H9 (cell line): Measurements from ENCODE around the gene DKK3. TPM values are rescaled to one million over a fixed set of nuclear protein-coding genes. Genes with fewer than 3 reads are reported as not detected.

ENCODE experiments used
- DNase-seq: peaks from one replicate; pipeline ENCODE4 v3.0.0-alpha.2; 2017
- H2AFZ ChIP-seq: one replicate; pipeline ENCODE4 v1.6.1; 2013; ENCODE audit warnings: mild to moderate bottlenecking, low read length, control low read depth, moderate library complexity
- H2AK5ac ChIP-seq: 2 replicates; pipeline ENCODE4 v1.6.1; 2013; ENCODE audit warnings: low read length, control low read depth, mixed read lengths; ENCODE audit not compliant: insufficient read length
- H2BK120ac ChIP-seq: one replicate; pipeline ENCODE4 v1.6.1; 2013; ENCODE audit warnings: low read depth, mild to moderate bottlenecking, low read length, control low read depth, inconsistent platforms; ENCODE audit not compliant: poor library complexity, severe bottlenecking
- H2BK12ac ChIP-seq: 2 replicates; pipeline ENCODE4 v1.6.1; 2013; ENCODE audit warnings: low read length, control low read depth, mixed read lengths, low read depth; ENCODE audit not compliant: insufficient read length
- H2BK15ac ChIP-seq: 2 replicates; pipeline ENCODE4 v1.6.1; 2013; ENCODE audit warnings: low read depth, low read length, control low read depth
- H2BK20ac ChIP-seq: one replicate; pipeline ENCODE4 v1.6.1; 2013; ENCODE audit warnings: low read depth, mild to moderate bottlenecking, low read length, control low read depth, inconsistent platforms; ENCODE audit not compliant: poor library complexity, severe bottlenecking
- H2BK5ac ChIP-seq: 2 replicates; pipeline ENCODE4 v1.6.1; 2013; ENCODE audit warnings: low read length, control low read depth, mixed read lengths; ENCODE audit not compliant: insufficient read length
- H3K14ac ChIP-seq: 2 replicates; pipeline ENCODE4 v1.6.1; 2013; ENCODE audit warnings: low read length, control low read depth; ENCODE audit not compliant: insufficient read depth
- H3K18ac ChIP-seq: 2 replicates; pipeline ENCODE4 v1.6.1; 2013; ENCODE audit warnings: low read depth, mild to moderate bottlenecking, mixed read lengths, low read length, control low read depth; ENCODE audit not compliant: insufficient read length
- H3K23ac ChIP-seq: 2 replicates; pipeline ENCODE4 v1.6.1; 2013; ENCODE audit warnings: low read length, control low read depth, mixed read lengths, low read depth; ENCODE audit not compliant: insufficient read length
- H3K23me2 ChIP-seq: 2 replicates; pipeline ENCODE4 v1.6.1; 2013; ENCODE audit warnings: low read depth, mild to moderate bottlenecking, mixed read lengths, low read length, control low read depth; ENCODE audit not compliant: insufficient read length, poor library complexity, severe bottlenecking
- H3K27ac ChIP-seq: 2 replicates; pipeline ENCODE4 v1.5.1; 2013; ENCODE audit warnings: low read length, control low read depth, mixed read lengths, low read depth; ENCODE audit not compliant: insufficient read length
- H3K27me3 ChIP-seq: 2 replicates; pipeline ENCODE4 v1.6.1; 2013; ENCODE audit warnings: low read length, control low read depth, inconsistent platforms; ENCODE audit not compliant: insufficient read depth
- H3K4ac ChIP-seq: 2 replicates; pipeline ENCODE4 v1.6.1; 2013; ENCODE audit warnings: low read depth, mild to moderate bottlenecking, control low read depth, inconsistent platforms, low read length, moderate library complexity
- H3K4me1 ChIP-seq: 2 replicates; pipeline ENCODE4 v1.6.1; 2013; ENCODE audit warnings: low read length, control low read depth, inconsistent platforms; ENCODE audit not compliant: insufficient read depth
- H3K4me2 ChIP-seq: 2 replicates; pipeline ENCODE4 v1.6.1; 2013; ENCODE audit warnings: low read length, control low read depth, mixed read lengths; ENCODE audit not compliant: insufficient read length, insufficient read depth
- H3K56ac ChIP-seq: 2 replicates; pipeline ENCODE4 v1.6.1; 2013; ENCODE audit warnings: low read depth, mild to moderate bottlenecking, mixed read lengths, low read length, control low read depth; ENCODE audit not compliant: insufficient read length
- H3K79me1 ChIP-seq: 2 replicates; pipeline ENCODE4 v1.6.1; 2013; ENCODE audit warnings: low read depth, mild to moderate bottlenecking, moderate library complexity, low read length, control low read depth, inconsistent platforms; ENCODE audit not compliant: insufficient read depth, poor library complexity, severe bottlenecking
- H3K79me2 ChIP-seq: 2 replicates; pipeline ENCODE4 v1.6.1; 2013; ENCODE audit warnings: low read length, control low read depth, inconsistent platforms; ENCODE audit not compliant: insufficient read depth
- H3K9ac ChIP-seq: 2 replicates; pipeline ENCODE4 v1.6.1; 2013; ENCODE audit warnings: low read length, control low read depth, mixed read lengths; ENCODE audit not compliant: insufficient read length; ENCODE audit errors: extremely low read depth
- H3K9me3 ChIP-seq: one replicate; pipeline ENCODE4 v1.6.1; 2013; ENCODE audit warnings: low read depth, low read length, inconsistent platforms; ENCODE audit not compliant: control insufficient read depth
- H3T11ph ChIP-seq: one replicate; pipeline ENCODE4 v1.6.1; 2013; ENCODE audit warnings: mild to moderate bottlenecking, low read length, control low read depth, inconsistent platforms
- H4K20me1 ChIP-seq: one replicate; pipeline ENCODE4 v1.6.1; 2013; ENCODE audit not compliant: control insufficient read depth, insufficient read length, insufficient read depth
- H4K5ac ChIP-seq: 2 replicates; pipeline ENCODE4 v1.6.1; 2013; ENCODE audit warnings: low read depth, mild to moderate bottlenecking, mixed read lengths, low read length, control low read depth; ENCODE audit not compliant: insufficient read length
- H4K8ac ChIP-seq: replicated peaks from 2 replicates; pipeline ENCODE4 v1.6.1; 2013; ENCODE audit warnings: low read length, control low read depth, mixed read lengths, low read depth; ENCODE audit not compliant: insufficient read length
- H4K91ac ChIP-seq: 2 replicates; pipeline ENCODE4 v1.6.1; 2013; ENCODE audit warnings: low read depth, mild to moderate bottlenecking, moderate library complexity, mixed read lengths, low read length, control low read depth; ENCODE audit not compliant: insufficient read length
- H3K27ac Mint-ChIP-seq, 3 experiments: 2 replicates in 2 of 3; 3 replicates in 1 of 3; pipeline ENCODE4 v1.8.0; 2020 to 2021; ENCODE audit warnings: mixed read lengths in 3 of 3, mild to moderate bottlenecking in 1 of 3, moderate library complexity in 1 of 3
- H3K27me3 Mint-ChIP-seq: 2 replicates; pipeline ENCODE4 v1.8.0; 2021; ENCODE audit warnings: low read depth, mild to moderate bottlenecking, moderate library complexity, mixed read lengths
- H3K36me3 Mint-ChIP-seq, 3 experiments: 2 replicates in 2 of 3; 3 replicates in 1 of 3; pipeline ENCODE4 v1.8.0; 2020 to 2021; ENCODE audit warnings: low read depth in 3 of 3, mixed read lengths in 3 of 3; ENCODE audit not compliant: insufficient read depth in 1 of 3
- H3K4me1 Mint-ChIP-seq, 2 experiments: 2 replicates each; pipeline ENCODE4 v1.8.0; 2020; ENCODE audit warnings: mixed read lengths in 2 of 2
- H3K4me3 Mint-ChIP-seq, 2 experiments: 2 replicates in 1 of 2; 3 replicates in 1 of 2; pipeline ENCODE4 v1.8.0; 2020 to 2021; ENCODE audit warnings: mild to moderate bottlenecking in 2 of 2, mixed read lengths in 2 of 2, moderate library complexity in 1 of 2
- H3K9me3 Mint-ChIP-seq, 2 experiments: 2 replicates in 1 of 2; 3 replicates in 1 of 2; pipeline ENCODE4 v1.8.0; 2020; ENCODE audit warnings: mild to moderate bottlenecking in 2 of 2, mixed read lengths in 2 of 2, moderate library complexity in 1 of 2
- whole genome bisulfite sequencing: extraction: QIAGEN DNeasy Blood & Tissue Kit; methylation state at CpG from one replicate; pipeline ENCODE4 v1.1.7; 2013; ENCODE audit warnings: missing lambda C conversion rate, low lambda C conversion rate, mixed read lengths; ENCODE audit not compliant: insufficient read length; ENCODE audit errors: extremely low coverage; 5-methylcytosine and 5-hydroxymethylcytosine counted together
- total RNA-seq: library from RNA; stranded (reverse); gene quantifications from 2 replicates; pipeline ENCODE4 v1.2.1, GENCODE V29; 2021
- TF ChIP-seq, protein P1 (sequence below): fragments of 200-600 bp; sonication (generic); conservative IDR thresholded peaks from 3 replicates; pipeline ENCODE4 v1.8.0; 2021; ENCODE audit warnings: antibody characterized with exemption, mild to moderate bottlenecking

The DKK3 gene
- total RNA-seq, 1 experiment from 2014 or later: 17.1 TPM

DNA sequence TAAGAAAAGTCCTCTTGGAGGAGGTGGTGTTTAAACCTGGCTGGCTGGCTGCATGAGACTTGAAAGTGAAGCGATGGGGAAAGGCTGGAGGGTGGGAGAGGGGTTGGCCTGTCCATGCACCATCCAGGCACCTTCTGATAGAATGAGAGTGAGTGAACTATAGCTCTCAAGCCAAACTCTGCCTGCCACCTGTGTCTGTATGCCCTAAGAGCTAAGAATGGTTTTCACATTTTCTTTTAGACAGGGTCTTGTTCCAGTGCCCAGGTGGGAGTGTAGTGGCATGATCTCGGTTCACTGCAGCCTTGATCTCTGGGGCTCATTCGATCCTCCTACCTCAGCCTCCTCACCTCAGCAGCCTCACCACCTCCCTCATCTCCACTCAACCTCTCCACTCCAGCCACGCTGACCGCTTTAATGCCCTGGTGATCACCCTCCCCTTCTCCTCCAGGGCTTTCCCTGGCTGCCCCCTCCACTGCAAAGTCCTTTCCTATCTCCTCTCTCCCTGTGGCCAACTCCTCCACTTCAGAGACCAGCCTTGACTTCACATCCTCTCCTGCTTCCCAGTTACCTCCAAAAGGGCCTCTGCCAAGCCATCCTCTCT, 38.3 kb upstream of the DKK3 start:
- no peaks in the 10 kb centered on the region for H3K9me3 ChIP-seq
- H4K8ac ChIP-seq: no peak overlapping the region
- Mint-ChIP-seq H3K4me1 (peaks cover 6 to 19% of the 10 kb centered on the region in 2 experiments), H3K9me3 (peaks cover 0 to 1% of the 10 kb centered on the region in 2 experiments; a peak in 2 of 5 replicates), H3K27ac (peak overlapping the region in 1 of 3 experiments; percentile 81; a peak in 1 of 7 replicates), H3K36me3 (peaks cover 0 to 3% (median 0%) of the 10 kb centered on the region in 3 experiments; a peak in 2 of 7 replicates), H3K4me3 (no peak overlapping the region; a peak in 1 of 5 replicates), H3K27me3 (peaks cover 3% of the 10 kb centered on the region; the same call in 1 of the 2 replicates)
- H3K23me2 ChIP-seq: no peaks in the 10 kb centered on the region
- no CpG with 5 or more reads among the region's 5 CpGs for WGBS
- DNase-seq: no peak
- H2BK20ac ChIP-seq: no peak overlapping the region
- no peak overlapping the region for H4K5ac ChIP-seq
- H2AFZ ChIP-seq: no peak overlapping the region
- H3K79me1 ChIP-seq: no peaks in the 10 kb centered on the region
- H3K56ac ChIP-seq: no peak overlapping the region
- no peak overlapping the region for H2BK12ac ChIP-seq
- no peak overlapping the region for H3K18ac ChIP-seq
- H3K27me3 ChIP-seq: no peaks in the 10 kb centered on the region
- H3K27ac ChIP-seq: no peak overlapping the region
- no peak overlapping the region for H3K9ac ChIP-seq
- H3K23ac ChIP-seq: no peak overlapping the region
- H3K79me2 ChIP-seq: no peaks in the 10 kb centered on the region
- no peak overlapping the region for H2AK5ac ChIP-seq
- H3K4me2 ChIP-seq: no peak overlapping the region
- H4K91ac ChIP-seq: no peak overlapping the region
- no peak overlapping the region for H2BK5ac ChIP-seq
- no peak overlapping the region for H2BK120ac ChIP-seq
- H3K4ac ChIP-seq: no peak overlapping the region
- no peak overlapping the region for H3T11ph ChIP-seq
- H3K4me1 ChIP-seq: no peaks in the 10 kb centered on the region
- peaks cover 3% of the 10 kb centered on the region for H4K20me1 ChIP-seq
- H2BK15ac ChIP-seq: no peak overlapping the region
- H3K14ac ChIP-seq: no peak overlapping the region
- TF ChIP-seq, protein P1, sequence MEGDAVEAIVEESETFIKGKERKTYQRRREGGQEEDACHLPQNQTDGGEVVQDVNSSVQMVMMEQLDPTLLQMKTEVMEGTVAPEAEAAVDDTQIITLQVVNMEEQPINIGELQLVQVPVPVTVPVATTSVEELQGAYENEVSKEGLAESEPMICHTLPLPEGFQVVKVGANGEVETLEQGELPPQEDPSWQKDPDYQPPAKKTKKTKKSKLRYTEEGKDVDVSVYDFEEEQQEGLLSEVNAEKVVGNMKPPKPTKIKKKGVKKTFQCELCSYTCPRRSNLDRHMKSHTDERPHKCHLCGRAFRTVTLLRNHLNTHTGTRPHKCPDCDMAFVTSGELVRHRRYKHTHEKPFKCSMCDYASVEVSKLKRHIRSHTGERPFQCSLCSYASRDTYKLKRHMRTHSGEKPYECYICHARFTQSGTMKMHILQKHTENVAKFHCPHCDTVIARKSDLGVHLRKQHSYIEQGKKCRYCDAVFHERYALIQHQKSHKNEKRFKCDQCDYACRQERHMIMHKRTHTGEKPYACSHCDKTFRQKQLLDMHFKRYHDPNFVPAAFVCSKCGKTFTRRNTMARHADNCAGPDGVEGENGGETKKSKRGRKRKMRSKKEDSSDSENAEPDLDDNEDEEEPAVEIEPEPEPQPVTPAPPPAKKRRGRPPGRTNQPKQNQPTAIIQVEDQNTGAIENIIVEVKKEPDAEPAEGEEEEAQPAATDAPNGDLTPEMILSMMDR: no peak
